PFSK-1 (cell line): ENCODE data around the gene POTEE.
"Not testable (repeated sequence)": the region's sequence is repeated elsewhere in the genome, so short reads cannot be mapped to it uniquely, and the experiment has no call there.

Source experiments
- TAF1 ChIP-seq: IDR thresholded peaks from 2 replicates; pipeline ENCODE4 v1.6.1; 2012; ENCODE audit warnings: low read length, control low read depth, borderline replicate concordance; ENCODE audit not compliant: insufficient read depth
- TF ChIP-seq, protein P1 (sequence below), 2 experiments: IDR thresholded peaks; 2 replicates each; pipeline versions ENCODE4 v1.6.1 to v1.8.0; 2011 to 2012; ENCODE audit warnings: low read depth in 2 of 2, low read length in 2 of 2, control low read depth in 1 of 2, inconsistent platforms in 1 of 2, mild to moderate bottlenecking in 1 of 2, moderate library complexity in 1 of 2; ENCODE audit not compliant: insufficient read depth in 1 of 2

- TF ChIP-seq TAF1 = not testable (repeated sequence)
- TF ChIP-seq, protein P1, sequence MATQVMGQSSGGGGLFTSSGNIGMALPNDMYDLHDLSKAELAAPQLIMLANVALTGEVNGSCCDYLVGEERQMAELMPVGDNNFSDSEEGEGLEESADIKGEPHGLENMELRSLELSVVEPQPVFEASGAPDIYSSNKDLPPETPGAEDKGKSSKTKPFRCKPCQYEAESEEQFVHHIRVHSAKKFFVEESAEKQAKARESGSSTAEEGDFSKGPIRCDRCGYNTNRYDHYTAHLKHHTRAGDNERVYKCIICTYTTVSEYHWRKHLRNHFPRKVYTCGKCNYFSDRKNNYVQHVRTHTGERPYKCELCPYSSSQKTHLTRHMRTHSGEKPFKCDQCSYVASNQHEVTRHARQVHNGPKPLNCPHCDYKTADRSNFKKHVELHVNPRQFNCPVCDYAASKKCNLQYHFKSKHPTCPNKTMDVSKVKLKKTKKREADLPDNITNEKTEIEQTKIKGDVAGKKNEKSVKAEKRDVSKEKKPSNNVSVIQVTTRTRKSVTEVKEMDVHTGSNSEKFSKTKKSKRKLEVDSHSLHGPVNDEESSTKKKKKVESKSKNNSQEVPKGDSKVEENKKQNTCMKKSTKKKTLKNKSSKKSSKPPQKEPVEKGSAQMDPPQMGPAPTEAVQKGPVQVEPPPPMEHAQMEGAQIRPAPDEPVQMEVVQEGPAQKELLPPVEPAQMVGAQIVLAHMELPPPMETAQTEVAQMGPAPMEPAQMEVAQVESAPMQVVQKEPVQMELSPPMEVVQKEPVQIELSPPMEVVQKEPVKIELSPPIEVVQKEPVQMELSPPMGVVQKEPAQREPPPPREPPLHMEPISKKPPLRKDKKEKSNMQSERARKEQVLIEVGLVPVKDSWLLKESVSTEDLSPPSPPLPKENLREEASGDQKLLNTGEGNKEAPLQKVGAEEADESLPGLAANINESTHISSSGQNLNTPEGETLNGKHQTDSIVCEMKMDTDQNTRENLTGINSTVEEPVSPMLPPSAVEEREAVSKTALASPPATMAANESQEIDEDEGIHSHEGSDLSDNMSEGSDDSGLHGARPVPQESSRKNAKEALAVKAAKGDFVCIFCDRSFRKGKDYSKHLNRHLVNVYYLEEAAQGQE (IDR thresholded peaks at IDR 0.05; ENCODE audit: insufficient read depth in 1 of 2, low read depth in 2 of 2, low read length in 2 of 2) = not testable (repeated sequence)
Observed at GRCh38 chr2:131209030-131209772, at the start of gene POTEE.
